OCI-LY3 (cell line): Measurements from ENCODE around the gene ZNF143.

Source experiments
- H2AFZ ChIP-seq: fragments of 200-600, 300-600 bp; shearing (Covaris generic); 2 replicates; pipeline ENCODE4 v1.6.0; 2014; ENCODE audit warnings: antibody characterized with exemption, low read depth, low read length
- H3K27ac ChIP-seq: fragments of 200-600, 300-600 bp; sonication (generic); 2 replicates; pipeline ENCODE4 v1.5.1; 2014; ENCODE audit warnings: mild to moderate bottlenecking, low read length, moderate library complexity, mixed read lengths
- H3K27me3 ChIP-seq: fragments of 200-600, 300-600 bp; sonication (generic); 2 replicates; pipeline ENCODE4 v1.6.1; 2014; ENCODE audit warnings: low read depth, low read length, mixed read lengths
- H3K36me3 ChIP-seq: fragments of 200-600, 300-600 bp; sonication (generic); replicated peaks from 2 replicates; pipeline ENCODE3; 2014; ENCODE audit warnings: low read depth, low read length, mixed read lengths
- H3K4me1 ChIP-seq: fragments of 300-600, 200-600 bp; sonication (generic); 2 replicates; pipeline ENCODE4 v1.6.1; 2014; ENCODE audit warnings: low read length, mixed read lengths
- H3K4me2 ChIP-seq: fragments of 200-600, 300-600 bp; sonication (generic); 2 replicates; pipeline ENCODE4 v1.6.1; 2014; ENCODE audit warnings: low read length, mixed read lengths
- H3K4me3 ChIP-seq: fragments of 300-600, 200-600 bp; sonication (generic); 2 replicates; pipeline ENCODE4 v1.5.1; 2014; ENCODE audit warnings: antibody characterized with exemption, mild to moderate bottlenecking, low read length, moderate library complexity
- H3K79me2 ChIP-seq: fragments of 300-600, 200-600 bp; shearing (Covaris generic); 2 replicates; pipeline ENCODE4 v1.6.1; 2014; ENCODE audit warnings: mild to moderate bottlenecking, low read length, mixed read lengths
- H3K9ac ChIP-seq: fragments of 300-600, 200-600 bp; shearing (Covaris generic); 2 replicates; pipeline ENCODE4 v1.6.0; 2014; ENCODE audit warnings: mild to moderate bottlenecking, low read length, moderate library complexity
- H3K9me3 ChIP-seq: fragments of 200-600, 300-600 bp; shearing (Covaris generic); 2 replicates; pipeline ENCODE4 v1.6.1; 2014; ENCODE audit warnings: low read length, mixed read lengths; ENCODE audit not compliant: insufficient read depth
- H4K20me1 ChIP-seq: fragments of 200-600, 300-600 bp; sonication (generic); 2 replicates; pipeline ENCODE4 v1.6.1; 2016; ENCODE audit warnings: low read length, mixed read lengths; ENCODE audit not compliant: insufficient read depth
- EZH2phosphoT487 ChIP-seq: fragments of 200-600 bp; shearing (Covaris generic); IDR thresholded peaks from 2 replicates; pipeline ENCODE4 v1.6.1; 2018; ENCODE audit warnings: antibody characterized with exemption, mixed run types, low read depth
- TF ChIP-seq, protein P1 (sequence below): fragments of 200-600, 300-600 bp; sonication (generic); IDR thresholded peaks from 2 replicates; pipeline ENCODE4 v1.5.1; 2014; ENCODE audit warnings: antibody characterized with exemption, low read length, low read depth

The ZNF143 gene

DNA sequence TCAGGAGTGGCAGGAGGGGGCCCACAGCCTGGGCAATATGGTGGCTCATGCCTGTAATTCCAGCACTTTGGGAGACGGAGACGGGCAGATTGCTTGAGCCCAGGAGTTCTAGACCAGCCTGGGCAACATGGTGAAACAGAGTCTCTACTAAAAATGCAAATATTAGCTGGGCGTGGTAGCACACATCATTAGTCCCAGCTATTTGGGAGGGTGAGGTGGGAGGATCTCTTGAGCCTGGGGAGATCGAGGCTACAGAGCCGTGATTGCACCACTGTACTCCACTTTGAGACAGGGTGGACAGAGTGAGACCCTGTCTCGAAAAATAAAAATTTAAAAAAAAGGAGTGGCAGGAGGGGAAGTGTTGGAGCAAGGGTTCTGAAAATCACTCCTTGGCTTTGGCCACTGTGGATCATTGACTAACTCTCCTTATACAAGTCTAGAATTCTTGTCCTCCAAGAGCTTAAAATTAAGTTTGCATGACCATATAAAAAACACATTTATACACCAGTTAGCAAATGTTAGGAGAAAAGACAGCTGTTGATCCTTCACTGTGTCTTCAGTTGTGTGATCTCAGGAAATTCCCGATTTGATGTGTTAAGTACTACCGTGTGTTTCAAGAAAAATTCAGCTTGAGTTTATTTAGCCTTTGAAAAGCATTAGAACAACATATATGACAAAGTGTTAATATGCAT is 110.4 kb downstream of the ZNF143 start:
- Histone ChIP-seq H3K27ac (no peak overlapping the region), H3K36me3 (peaks cover 18% of the 10 kb centered on the region), H3K4me1 (peaks cover 49% of the 10 kb centered on the region), H3K9ac (no peak overlapping the region), H3K9me3 (no peaks in the 10 kb centered on the region), H4K20me1 (peaks cover 10% of the 10 kb centered on the region; the same call in 1 of the 2 replicates), H3K27me3 (no peaks in the 10 kb centered on the region), H2AFZ (no peak overlapping the region), H3K4me2 (peak overlapping the region; percentile 81), H3K4me3 (no peak overlapping the region), H3K79me2 (peaks cover 34% of the 10 kb centered on the region)
- TF ChIP-seq EZH2phosphoT487, result no peak
- TF ChIP-seq, protein P1, sequence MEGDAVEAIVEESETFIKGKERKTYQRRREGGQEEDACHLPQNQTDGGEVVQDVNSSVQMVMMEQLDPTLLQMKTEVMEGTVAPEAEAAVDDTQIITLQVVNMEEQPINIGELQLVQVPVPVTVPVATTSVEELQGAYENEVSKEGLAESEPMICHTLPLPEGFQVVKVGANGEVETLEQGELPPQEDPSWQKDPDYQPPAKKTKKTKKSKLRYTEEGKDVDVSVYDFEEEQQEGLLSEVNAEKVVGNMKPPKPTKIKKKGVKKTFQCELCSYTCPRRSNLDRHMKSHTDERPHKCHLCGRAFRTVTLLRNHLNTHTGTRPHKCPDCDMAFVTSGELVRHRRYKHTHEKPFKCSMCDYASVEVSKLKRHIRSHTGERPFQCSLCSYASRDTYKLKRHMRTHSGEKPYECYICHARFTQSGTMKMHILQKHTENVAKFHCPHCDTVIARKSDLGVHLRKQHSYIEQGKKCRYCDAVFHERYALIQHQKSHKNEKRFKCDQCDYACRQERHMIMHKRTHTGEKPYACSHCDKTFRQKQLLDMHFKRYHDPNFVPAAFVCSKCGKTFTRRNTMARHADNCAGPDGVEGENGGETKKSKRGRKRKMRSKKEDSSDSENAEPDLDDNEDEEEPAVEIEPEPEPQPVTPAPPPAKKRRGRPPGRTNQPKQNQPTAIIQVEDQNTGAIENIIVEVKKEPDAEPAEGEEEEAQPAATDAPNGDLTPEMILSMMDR, result no peak

DNA sequence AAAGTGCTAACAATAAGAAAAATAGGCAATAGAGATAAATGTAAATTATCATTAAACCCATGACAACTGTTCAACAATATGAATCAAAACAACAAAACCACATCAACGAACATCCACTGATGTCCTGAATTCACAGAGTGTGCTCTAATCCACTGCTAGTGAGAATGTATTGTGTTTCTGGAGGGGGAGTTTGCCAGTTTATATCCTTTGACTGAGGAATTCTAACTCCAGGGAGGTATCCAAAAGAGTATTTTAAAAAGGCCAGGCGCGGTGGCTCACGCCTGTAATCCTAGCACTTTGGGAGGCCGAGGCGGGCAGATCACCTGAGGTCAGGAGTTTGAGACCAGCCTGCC is 110.9 kb downstream of the ZNF143 start:
- TF ChIP-seq, protein P1, result no peak
- TF ChIP-seq EZH2phosphoT487, result no peak
- Histone ChIP-seq H3K4me3 (peak overlapping the region; percentile 91), H3K27me3 (no peaks in the 10 kb centered on the region), H3K9me3 (no peaks in the 10 kb centered on the region), H3K4me2 (peak overlapping the region; percentile 81), H3K36me3 (peaks cover 24% of the 10 kb centered on the region), H3K4me1 (peaks cover 43% of the 10 kb centered on the region), H2AFZ (no peak overlapping the region), H3K9ac (no peak overlapping the region), H3K79me2 (peaks cover 39% of the 10 kb centered on the region), H3K27ac (no peak overlapping the region), H4K20me1 (peaks cover 12% of the 10 kb centered on the region; the same call in 1 of the 2 replicates)

DNA sequence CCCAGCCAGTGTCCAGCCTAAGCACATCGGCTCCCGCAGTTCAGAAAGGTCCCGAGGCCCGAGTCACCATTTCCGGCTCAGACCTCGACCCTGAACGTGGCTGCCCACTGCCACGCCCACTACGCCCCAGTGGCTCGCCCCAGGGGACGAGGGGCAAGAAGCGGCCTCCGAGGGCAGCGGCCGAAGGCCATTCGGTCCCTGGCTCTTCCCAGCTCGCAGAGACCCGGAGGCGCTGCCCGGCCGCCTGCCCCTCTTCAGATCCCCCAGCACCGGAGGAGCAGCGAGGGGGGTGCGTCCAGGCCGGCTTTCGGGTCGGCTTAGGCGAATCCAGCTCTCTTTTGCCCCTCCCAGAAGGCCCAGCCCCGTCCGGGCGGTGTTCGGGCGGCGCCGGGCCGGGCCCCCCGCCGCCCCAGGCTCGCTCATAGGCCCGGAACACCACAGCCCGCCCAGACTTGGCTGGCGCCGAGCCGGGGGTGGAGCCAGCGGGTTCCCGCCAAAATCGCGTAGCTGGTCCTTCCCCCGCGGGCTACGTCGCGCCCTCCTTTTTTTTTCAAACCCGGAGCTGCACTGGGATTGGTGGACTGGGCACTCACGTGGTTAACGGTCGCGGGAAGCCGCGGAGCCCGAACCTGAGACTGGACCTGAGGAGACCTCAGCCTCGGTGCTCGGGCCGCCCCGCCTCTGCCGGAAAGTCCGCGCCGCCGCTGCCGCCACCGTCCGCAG is 112.4 kb downstream of the ZNF143 start, which contains the start of gene WEE1:
Gene WEE1 (plus strand): TSS at position 619 of the 723 bp plus-strand sequence. CDS start 264 bp downstream, outside the sequence.
- Histone ChIP-seq H3K4me1 (peaks cover 55% of the 10 kb centered on the region), H3K9ac (peak within 1 kb of the TSS; percentile 89), H2AFZ (peak within 1 kb of the TSS; percentile 62), H3K4me2 (peak within 1 kb of the TSS; percentile 91), H3K9me3 (no peaks in the 10 kb centered on the region), H3K4me3 (peak within 1 kb of the TSS; percentile 95), H3K27me3 (no peaks in the 10 kb centered on the region), H3K36me3 (peaks cover 38% of the 10 kb centered on the region), H4K20me1 (peaks cover 25% of the 10 kb centered on the region; the same call in 1 of the 2 replicates), H3K79me2 (peaks cover 54% of the 10 kb centered on the region), H3K27ac (peak within 1 kb of the TSS; percentile 80)
- no peak for TF ChIP-seq EZH2phosphoT487
- TF ChIP-seq, protein P1, result no peak
